Activated CD4-positive, alpha-beta T cell treated with anti-CD3 and anti-CD28 coated beads for 4 hours (primary cell): Measurements from ENCODE around the gene FBXW5.

Source experiments
- DNase-seq, 2 donors: peaks; one replicate each; pipeline ENCODE4 v3.0.0-alpha.2; 2020

The FBXW5 gene

DNA sequence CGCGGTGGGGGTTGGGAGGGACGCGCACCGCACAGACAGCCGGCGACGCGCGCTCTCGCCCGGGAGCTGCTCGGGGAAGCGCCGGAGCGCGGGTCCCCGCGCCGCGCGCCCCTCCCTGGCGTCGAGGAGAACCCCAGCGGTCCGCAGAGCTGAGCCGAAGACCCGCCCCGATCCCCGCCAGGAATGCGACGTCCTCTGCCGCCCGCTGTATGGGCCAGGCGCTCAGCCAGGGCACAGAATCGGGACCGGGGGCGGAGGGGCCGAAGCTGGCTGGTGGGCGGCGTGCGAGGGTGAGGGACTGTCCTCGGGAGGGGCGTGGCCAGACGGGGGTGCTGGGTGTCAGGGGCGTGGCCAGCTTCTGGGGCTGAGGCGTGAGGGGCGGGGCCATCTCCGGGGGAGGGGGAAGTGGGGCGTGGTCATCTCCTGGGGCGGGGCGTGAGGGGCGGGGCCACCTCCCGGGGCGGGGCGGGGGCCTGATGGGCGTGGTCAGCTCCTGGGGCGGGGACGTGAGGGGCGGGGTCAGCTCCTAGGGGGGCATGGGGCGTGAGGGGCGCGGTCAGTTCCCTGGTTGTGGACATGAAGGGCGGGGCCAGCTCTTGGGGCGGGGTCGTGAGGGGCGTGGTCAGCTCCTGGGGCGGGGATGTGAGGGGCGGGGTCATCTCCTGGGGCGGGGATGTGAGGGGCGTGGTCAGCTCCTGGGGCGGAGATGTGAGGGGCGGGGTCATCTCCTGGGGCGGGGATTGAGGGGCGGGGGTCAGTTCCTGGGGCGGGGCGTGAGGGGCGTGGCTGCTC lies 33.7 kb upstream of the FBXW5 start:
- DNase-seq = peak; percentile 54 to 73

DNA sequence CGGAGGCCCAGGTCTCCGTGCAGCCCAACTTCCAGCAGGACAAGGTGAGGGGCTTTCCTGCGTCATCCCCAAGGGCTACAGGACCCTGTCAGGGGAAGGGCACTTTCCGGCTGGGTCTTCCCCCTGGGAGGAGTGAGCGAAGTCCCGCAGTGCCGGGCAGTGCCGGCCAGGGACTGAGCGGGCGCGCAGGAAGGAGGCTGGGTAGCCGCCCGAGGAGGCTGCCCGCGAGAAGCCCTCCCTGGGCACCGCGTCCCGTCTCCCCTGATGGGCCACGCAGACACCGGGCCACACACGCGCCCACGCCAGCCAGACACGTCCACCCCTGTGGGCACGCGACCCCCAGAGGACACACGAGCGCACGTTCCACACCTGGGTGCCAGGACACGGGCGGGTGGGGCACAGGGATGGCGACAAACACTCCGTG lies 33.1 kb upstream of the FBXW5 start:
- no peak for DNase-seq

DNA sequence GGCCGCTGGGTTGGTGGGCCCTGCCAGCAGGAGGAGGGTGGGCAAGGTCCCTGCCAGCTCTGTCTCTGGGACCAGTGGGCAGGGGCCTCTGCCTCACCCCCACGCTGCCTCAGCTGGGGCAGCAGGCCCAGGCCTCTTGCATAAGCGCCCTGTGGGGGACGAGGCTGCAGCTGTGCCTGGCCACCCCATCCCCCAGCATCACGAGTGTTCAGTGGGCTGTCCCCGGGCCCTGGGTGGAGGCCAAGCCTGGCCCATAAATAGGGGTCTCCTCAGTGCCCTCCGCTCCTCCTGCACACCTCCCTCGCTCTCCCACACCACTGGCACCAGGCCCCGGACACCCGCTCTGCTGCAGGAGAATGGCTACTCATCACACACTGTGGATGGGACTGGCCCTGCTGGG lies 32.7 kb upstream of the FBXW5 start, which contains the start of gene PTGDS:
Gene PTGDS (plus strand): TSS at position 282 of the 400 bp plus-strand sequence. CDS start 75 bp downstream, at position 357.
- DNase-seq = no peak

DNA sequence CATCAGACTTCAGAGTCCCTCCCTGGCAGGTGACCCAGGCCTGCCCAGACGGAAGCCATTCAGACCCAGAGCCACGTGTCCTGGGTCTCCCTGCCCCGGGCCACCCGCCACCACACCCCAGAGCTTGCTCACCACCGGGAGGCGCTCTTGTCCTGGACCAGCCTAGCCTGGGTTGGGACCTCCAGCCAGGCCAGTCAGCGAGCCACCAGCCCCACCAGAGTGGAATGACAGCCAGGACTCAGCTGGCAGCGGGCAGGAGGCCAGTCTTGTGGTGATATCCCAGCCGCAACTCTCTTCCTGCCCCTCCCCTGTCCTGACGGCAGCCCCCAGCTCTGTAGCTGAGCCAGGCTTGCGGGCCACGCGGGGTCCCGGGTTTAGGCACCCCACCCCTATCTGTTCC lies 31.1 kb upstream of the FBXW5 start:
- DNase-seq = no peak

DNA sequence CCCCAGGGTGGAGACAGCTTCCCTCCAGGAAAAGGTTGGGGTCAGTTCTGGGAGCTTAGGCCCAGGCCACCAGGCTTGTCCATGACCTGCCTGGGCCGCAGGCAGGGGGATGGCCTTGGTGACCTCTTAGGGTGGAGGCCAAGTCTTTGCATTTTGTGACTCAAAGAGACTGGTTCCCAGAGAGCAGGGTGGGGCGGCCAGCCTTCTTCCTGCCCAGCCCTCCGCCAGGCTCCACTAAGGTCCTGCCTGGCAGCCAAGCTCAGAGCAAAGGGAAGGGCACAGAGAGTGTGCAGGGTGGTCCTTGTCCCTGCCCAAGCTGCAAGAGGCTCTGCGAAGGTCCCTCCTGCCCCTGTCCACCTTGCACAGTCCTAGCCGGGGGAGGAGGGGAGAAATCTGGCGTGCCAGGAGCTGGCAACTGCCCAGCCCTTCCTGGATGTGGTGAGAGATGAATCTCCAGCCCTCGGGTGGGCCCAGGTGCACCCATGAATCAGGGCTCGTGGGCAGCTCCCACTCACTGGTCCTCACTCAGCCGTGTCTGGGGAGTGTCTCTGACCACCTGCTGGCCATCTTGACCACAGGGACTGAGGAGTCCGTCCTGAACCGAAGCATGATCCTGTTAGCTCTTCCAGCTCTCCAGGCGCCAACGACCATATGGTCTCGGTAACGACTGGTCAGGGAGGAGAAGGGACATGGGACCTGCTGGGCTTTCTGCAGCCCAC lies 30.4 kb upstream of the FBXW5 start:
- DNase-seq = no peak

DNA sequence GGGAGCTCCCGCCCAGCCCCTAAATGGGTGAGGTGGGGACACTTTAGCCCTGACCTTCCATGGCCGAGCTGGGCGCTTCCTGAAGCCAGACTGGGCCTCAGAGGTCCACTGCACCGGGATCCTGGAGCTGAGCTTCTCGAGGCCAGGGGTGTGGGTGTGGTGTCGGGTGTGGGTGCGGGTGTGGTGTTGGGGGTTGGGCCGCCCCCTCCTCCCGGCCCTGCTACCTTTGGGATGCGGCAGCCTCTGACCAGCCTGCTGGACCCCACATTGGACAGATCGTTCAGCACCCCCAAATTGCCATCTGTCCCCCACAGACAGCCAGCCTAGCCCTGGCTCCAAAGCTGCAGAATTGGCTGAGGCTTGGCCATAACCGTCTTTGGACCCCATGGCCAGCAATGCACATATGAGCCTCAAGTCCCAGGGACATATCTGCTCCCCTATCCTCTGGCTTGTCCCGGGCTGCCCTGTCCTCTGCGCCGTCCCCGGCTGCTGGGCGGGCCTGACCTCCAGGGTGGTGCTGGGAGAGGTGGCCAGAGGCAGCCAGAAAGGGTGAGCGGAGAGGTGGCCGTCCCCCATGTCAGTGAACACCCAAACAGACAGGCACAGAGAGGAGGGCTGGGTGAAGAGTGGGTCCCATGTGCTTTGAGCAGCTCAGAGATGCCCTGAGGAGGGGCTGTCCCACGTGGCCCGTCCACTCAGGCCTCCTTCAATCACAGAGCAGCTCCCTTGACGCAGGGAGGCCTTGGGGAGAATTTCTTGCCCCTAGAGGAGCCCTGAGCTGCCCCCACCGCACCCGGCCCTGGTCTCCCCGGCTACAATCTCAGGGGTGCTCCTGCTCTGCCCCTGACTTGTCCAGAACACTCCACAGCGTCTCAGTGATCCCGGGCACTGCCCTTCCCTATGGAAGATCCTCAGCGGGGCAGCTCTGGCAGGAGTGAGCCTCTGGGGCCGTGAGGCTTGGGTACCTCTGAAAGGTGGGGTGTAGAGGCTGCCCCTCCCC lies 29.4 kb upstream of the FBXW5 start:
- no peak for DNase-seq

DNA sequence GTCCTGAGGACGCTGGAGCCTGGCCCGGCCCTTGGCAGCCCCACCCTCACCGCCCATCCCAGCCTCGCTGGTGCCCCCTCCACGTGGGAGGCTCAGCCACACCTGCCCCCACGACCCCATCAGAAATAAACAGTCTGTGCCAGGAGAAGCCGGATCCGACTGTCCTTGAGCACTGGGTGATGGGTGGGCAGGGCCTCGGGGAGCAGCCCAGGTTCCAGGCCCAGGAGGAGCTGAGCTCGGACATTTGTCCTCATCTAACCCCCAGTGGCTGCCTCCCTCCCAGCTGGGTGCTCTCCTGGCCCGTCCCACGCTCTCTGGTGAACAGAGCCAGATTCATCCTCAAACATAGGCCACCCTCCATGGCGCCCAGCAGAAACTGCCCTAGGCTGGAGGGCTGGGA lies 28.2 kb upstream of the FBXW5 start:
- no peak for DNase-seq

DNA sequence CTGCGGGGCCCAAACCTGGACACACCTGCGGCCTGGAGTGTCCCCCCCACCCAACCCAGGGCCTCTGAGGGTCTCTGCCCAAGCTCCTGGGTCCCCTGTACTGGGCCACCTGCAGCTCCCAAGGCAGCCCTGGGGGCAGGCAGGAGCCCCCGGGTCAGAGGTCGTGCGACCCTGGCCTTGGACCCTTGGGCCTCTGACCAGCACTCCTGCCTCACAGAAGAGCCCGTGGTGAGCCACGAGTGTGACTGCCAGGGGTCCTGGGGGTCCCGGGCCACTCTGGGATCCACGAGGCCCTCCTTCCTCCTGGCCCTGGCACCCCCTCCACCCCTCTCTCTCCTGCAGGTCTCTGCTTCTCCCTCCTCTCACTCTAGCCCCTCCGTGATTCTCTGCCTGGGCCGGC lies 27.8 kb upstream of the FBXW5 start:
- DNase-seq = no peak

DNA sequence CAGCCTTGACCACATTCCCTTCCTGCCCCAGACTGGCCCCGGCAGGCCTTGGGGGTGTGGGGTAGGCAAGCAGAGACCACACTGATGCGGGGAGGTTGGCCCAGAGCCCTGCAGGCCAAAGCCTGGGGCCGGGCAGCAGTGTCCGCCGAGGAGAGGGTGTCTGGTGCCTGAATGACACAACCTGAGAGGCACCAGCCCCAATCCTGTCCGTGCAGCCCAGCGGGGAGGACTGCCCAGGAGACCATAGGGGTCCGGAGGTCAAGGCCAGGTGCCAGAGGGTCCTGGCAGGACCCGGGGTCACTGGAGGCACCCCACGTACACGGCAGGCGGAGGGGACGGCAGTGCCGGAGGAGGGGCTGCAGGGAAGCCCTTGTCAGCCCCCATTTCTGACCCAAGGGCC lies 27.2 kb upstream of the FBXW5 start:
- DNase-seq = no peak

DNA sequence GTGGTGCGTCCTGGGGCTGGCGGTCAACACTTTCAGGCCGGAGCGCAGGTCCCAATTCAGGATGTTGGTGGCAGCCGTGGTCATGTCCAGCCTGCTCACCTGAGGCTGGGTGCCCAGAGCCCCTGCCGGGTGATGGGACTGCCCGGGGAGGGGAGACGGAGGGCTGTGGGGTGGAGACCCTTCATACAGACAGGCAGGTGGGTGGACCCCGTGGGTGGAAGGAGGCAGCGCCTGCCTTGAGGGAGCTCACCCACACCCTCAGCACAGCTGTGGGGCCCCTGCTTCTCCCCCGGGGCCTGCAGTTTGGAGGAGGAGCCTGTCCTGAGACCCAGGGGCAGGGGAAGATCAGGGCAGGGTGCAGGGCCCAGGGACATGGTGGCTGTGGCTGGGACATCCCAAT lies 25.8 kb upstream of the FBXW5 start:
- no peak for DNase-seq

DNA sequence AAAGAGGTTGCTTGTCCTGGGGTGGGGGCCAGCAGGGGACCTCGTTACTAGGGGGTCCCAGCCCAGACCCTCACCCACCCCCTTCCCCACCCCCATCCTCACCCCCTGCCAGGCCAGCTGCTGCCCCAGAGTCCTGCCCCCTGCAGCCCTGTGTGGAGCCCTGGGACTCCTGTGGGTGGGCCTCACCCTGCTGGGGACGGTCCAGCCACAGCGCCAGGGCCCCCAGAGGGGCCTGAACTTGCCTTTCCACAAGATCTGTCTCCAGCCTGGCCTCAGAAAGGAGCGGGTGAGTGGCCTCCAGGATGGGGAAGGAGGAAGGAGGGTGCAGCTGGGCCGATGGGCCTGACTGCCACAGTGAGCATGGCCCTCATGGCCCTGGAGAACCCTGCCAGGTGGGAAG lies 25.2 kb upstream of the FBXW5 start:
- DNase-seq = no peak

DNA sequence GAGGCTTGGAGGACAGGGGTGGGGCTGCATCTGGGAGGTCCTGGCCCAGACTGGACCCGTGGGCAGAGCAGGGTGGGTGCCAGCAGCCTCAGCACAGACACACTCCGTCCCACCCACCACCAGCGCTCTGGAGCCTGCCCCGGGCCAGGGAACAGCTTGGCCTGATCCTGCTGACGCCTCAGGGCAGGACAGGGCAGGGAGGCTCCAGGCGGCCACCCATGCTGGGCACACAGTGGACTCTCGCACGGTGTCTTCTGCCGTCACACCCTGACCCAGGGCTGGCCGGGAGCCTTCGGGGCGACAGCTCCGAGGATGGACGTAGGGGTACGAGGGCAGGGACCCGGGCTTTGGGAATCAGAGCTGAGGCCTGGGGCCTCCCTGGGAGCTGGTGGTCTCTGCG lies 24.6 kb upstream of the FBXW5 start:
- DNase-seq = no peak

DNA sequence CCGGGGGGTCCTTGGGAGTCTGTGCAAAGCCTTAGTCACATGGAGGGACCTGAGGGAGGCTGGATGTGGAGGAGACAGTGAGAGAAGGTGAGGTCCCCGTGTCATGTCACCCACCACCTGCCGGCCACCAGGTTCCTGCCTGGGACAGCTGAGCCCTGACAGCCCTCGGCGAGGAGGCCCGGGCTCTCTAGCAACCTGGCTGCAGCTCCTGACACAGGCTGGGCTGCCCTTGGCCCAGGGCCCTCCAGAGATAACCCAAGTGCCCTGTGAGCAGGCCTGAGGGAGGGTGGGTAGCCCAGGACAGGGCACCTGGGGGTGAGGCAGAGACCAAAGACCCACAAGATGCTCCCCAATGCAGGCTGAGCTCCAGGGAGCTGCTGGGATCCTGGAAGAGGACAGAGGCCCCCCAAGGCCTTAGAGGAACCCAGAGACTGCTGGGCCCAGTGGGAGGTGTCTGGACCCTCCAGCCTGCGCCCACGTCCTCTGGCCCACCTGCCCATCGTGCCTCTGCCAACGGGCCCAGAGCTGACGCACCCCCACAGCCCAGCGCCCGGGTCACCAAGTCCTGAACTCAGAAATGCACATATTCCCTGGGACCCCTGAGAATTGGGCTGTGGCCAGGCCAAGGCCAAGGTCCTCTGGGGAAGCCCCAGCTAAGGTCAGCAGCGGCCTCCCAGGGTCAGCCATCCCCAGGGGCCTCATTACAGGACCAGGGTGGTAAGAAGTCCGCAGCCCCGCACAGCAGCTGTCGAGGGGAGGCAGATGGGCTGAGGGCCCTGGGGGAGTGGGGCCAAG lies 24.0 kb upstream of the FBXW5 start:
- no peak for DNase-seq

DNA sequence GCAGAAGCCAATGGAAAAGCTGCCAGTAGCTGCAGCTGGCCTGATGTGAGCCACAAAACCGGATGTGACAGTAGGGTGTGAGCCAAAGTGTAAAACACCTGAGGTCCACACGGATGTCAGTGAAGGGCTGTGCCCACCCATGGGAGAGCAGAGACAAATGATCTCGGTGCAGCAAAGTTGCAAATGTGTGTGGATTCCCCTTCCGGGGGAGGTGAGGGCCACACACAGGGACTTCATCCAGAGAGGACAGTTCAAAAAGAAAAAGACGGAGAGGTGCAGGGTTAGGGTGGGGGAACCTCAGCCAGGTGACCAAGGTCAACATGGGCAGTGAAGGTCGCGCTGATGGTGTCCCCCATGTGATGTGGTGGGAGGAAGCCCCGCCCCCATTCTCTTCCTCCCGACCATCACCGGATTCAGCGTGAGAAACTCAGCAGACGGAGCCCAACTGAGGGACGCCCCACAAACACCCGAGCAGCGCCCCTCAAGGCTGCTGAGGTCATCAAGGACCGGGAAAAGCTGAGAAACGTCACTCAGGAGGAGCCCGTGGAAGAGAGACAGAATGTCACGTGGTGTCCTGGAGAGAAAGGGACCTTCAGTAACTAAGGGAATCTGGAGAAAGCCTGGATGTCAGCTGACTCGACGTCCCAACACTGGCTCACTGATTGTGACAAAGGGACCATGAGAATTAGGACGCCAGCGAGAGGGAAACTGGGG lies 21.4 kb upstream of the FBXW5 start:
- DNase-seq = no peak

DNA sequence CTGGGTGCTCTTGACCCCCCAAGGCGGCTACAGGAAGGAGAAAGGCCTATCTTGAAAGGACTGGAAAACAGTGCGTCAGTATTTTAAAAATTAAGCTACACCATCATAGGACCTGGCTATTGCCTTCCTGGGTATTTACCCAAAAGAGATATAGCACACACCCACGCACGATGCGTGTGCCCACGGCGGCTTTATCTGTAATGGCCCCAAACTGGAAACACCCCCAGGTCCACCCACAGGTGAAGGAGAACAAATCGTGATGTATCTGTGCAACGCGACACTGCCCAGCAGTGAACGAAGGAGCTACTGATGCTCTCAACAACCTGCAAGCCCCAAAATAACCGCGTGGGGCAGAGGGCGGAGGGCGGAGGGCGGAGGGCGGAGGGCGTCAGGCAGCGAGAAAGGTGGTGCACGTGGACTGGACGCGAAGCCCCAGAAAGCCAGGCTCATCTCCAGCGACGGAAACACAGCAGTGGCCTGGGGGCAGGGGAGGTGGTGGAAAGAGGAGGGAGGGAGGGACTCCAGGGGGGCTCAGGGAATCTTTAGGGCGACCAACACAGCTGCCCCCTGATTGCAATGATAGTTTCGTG lies 20.4 kb upstream of the FBXW5 start:
- DNase-seq = no peak

DNA sequence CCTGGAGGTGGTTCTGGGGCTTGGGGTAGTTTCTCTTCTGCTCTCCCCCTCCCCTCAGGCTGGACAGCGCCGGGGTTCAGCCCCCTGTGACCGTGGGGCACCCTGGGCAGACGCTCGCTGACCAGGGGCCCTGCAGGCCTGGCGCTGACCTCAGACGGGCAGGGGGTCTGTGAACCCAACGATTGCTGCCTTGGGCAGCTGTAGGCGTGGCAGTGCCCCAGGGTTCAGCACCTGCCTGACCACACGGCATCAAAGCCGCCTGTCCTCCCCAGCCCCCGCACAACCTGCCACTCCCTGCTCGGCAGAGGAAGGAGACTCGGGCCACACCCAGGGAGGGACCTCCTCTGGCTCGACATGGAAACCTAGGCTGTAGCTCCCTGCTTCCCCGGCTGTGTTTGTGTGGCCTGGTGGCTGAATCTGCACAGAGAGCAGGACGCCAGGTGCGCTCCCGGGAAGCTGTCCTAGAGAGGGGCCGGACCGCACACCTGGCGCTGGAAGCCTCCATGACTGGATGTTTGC lies 19.7 kb upstream of the FBXW5 start:
- DNase-seq = no peak

DNA sequence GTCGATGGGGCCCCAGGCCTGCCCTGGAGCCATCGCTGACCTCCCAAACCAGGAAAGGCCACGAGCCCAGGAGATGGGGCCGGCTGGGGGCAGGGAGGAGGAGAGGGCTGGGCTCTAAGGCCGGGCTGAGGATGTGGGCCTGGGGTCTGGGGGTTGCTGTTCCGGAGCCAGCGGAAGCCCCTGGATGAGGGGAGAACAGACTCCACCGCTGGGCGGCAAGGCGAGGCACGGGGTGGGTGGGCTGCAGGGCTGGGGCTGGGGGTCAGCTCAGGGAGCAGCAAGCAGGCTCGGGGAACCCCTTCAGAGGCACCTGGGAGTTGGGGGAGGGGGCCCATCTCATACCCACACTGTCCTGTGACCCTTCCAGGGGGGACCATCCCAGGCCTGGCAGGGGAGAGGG lies 19.2 kb upstream of the FBXW5 start:
- no peak for DNase-seq

DNA sequence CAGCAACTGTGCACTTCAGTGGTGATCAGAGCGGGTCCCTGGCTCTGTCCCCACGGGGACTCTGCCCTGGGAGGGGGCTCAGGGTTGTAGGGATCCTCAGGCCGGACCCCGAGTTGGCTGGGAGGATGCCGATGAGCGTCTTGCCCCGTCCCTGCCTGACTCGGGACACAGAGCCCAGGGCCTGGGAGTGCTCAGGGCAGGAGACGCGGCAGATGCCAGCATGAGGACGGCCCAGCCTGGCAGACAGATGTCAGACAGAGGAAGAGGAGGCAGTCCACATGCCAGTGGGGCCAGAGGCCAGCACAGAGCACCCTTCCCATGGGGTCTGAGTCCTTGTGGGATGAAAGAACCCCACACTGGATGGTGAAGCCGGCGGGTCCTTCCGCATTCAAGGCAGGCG lies 18.8 kb upstream of the FBXW5 start:
- no peak for DNase-seq

DNA sequence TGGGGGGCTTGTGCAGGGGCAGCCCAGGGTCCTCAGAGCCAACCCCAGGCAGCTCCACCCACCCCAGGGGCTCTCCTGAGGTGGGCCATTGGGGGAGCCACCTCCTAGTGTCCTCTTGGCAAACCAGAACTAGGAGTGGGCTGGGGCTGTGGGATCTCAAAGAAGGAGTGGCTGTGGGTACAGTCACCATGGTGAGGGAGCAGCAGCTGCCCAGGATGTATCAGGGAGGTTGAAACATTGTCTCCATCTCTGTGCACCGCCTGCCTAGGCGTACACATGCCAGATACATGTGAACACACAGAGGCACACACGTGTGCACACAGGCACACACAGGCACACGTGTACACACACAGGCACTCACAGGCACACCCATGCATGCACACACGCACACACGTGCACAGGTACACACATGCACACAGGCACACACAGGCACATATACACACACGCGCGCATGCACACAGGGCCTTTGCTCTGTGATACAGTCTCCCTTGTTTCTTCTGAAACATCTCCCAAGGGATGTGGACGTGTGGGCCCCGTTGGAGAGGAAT lies 18.2 kb upstream of the FBXW5 start:
- no peak for DNase-seq

DNA sequence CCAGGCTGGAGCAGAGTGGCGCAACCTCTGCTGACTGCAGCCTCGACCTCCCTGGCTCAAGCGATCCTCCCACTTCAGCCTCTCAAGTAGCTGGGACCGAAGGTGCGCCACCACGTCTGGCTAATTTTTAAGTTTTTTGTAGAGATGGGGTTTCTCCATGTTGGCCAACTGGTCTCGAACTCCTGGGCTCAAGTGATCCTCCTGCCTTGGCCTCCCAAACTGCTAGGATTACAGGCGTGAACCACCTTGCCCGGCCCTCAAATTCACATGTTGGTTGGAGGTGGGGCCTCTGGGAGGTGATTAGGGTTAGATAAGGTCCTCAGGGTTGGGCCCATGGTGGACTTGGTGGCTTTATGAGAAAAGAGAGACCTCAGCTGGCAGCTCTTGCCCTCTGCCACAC lies 17.6 kb upstream of the FBXW5 start:
- no peak for DNase-seq
